Upper lobe of left lung (tissue), 6 donors: ENCODE measurements around the gene TCTN3. TPM values are rescaled to one million over a fixed set of nuclear protein-coding genes. Genes with fewer than 3 reads are reported as not detected.
A peak's percentile ranks its signal among the peaks of the same experiment; 100 is the strongest.

Source experiments
- ATAC-seq, 2 donors: fragments of 200-7000 bp; cut with Tn5 transposase; one replicate each; pipeline ENCODE4 v1.9.1; 2022; ENCODE audit warnings: mild to moderate bottlenecking in 2 of 2, moderate library complexity in 2 of 2; ENCODE audit not compliant: low FRiP score in 2 of 2
- DNase-seq, 2 donors: peaks; one replicate each; pipeline ENCODE4 v3.0.0-alpha.2; 2019 to 2020
- H3K27ac ChIP-seq, 4 donors: fragments of 200-600 bp; sonication (generic); one replicate each; pipeline ENCODE4 v1.5.1; 2016 to 2019
- H3K27me3 ChIP-seq, 4 donors: fragments of 200-600 bp; sonication (generic); one replicate each; pipeline ENCODE4 v1.5.1; 2017 to 2019
- H3K36me3 ChIP-seq, 4 donors: fragments of 200-600 bp; sonication (generic); one replicate each; pipeline ENCODE4 v1.5.1; 2016 to 2019
- H3K4me1 ChIP-seq, 4 donors: fragments of 200-600 bp; sonication (generic); one replicate each; pipeline ENCODE4 v1.5.1; 2018 to 2019
- H3K4me3 ChIP-seq, 4 donors: fragments of 200-600 bp; sonication (generic); one replicate each; pipeline ENCODE4 v1.5.1; 2017 to 2019; ENCODE audit warnings: mild to moderate bottlenecking in 2 of 4, moderate library complexity in 1 of 4
- H3K9me3 ChIP-seq, 4 donors: fragments of 200-600 bp; sonication (generic); one replicate each; pipeline ENCODE4 v1.5.1; 2018 to 2019
- CTCF ChIP-seq, 6 experiments: fragments of 450-650 bp in 4 of 6; fragments of 200-600 bp in 2 of 6; sonication (generic) in 2 of 6; IDR thresholded peaks; one replicate each; pipeline ENCODE4 v1.5.1; 2016 to 2019; ENCODE audit warnings: antibody characterized with exemption in 6 of 6
- EP300 ChIP-seq, 4 donors: sonication (generic); formaldehyde crosslinking; IDR thresholded peaks; one replicate each; pipeline ENCODE4 v1.5.1; 2017; ENCODE audit warnings: antibody characterized with exemption in 4 of 4, control low read depth in 2 of 4
- POLR2A ChIP-seq, 4 donors: fragments of 450-650 bp; IDR thresholded peaks; one replicate each; pipeline ENCODE4 v1.5.1; 2016 to 2017; ENCODE audit warnings: antibody characterized with exemption in 4 of 4, mild to moderate bottlenecking in 2 of 4
- POLR2AphosphoS5 ChIP-seq, 2 donors: sonication (generic); formaldehyde crosslinking; IDR thresholded peaks; one replicate each; pipeline ENCODE4 v1.5.1; 2017; ENCODE audit warnings: antibody characterized with exemption in 2 of 2
- WGBS, 2 donors: methylation state at CpG; one replicate each; pipeline ENCODE4 v1.1.5; 2017 to 2018; 5-methylcytosine and 5-hydroxymethylcytosine counted together
- total RNA-seq, 6 donors: library from RNA; depleted of rRNA in 4 of 6; stranded (reverse); fragments of >200 nt in 4 of 6; gene quantifications; one replicate each; pipeline versions ENCODE4 v1.1.0 to v1.2.1, GENCODE V29; 2016 to 2021
- donor health status: DM: no; HTN: no; CAD: no; lungs with moderate emphysema.
- donor health status: DM: no; HTN: yes; CAD: no; lungs with severe emphysema.

The TCTN3 gene
- total RNA-seq, 6 donors from 2014 or later: 12.6 to 27.6 (median 25.5) TPM

DNA sequence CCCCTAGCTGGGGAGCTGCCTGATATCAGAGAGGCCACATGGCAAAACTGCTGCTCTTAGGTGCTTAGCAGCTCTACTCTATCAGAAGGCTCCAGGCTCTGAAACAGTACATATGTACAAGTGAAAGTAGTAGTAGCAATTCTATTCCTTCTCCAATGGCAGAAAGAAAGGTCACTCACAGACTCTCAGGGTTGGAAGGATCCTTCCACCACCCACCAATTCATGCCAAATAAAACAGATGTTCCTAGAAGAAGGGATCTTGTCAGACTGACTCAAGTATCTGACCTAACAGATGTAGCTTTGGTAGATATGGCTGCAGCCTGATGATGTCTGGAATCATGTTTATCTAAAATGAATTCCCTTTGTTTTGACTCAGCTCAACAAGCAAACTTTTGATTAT lies 29.2 kb downstream of the TCTN3 start:
- DNase-seq (no peak), ATAC-seq (no peak)
- TF ChIP-seq CTCF (IDR thresholded peaks at IDR 0.05): no peak
- TF ChIP-seq POLR2A (IDR thresholded peaks at IDR 0.05): no peak
- no peak for TF ChIP-seq POLR2AphosphoS5 (IDR thresholded peaks at IDR 0.05)
- no peaks in the 10 kb centered on the region for H3K27me3 ChIP-seq
- H3K4me3 ChIP-seq: no peak overlapping the region
- peaks cover 0 to 25% (median 2%) of the 10 kb centered on the region in 4 donors for H3K36me3 ChIP-seq
- no peaks in the 10 kb centered on the region for H3K9me3 ChIP-seq
- H3K4me1 ChIP-seq: no peaks in the 10 kb centered on the region
- no peak overlapping the region for H3K27ac ChIP-seq

DNA sequence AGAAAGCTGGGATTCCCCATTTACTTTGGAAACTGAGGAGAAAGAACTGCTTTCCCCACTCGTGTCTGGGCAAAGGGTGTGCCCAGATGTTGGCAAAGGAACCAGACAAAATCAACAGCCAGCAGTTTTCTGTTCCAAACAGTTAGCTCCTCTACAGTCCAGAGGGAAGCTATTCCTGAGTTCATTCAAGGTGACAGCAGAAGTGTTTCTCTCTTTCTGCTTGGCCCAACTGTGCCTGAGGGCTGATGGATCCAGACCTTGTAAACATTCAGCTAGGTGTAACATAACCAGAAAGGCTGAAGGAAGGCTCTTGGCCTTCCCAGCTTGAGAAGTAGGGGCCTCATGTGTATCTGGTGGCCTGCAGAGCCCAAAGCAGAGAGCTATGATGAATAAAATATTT lies 30.2 kb downstream of the TCTN3 start:
- H3K27ac ChIP-seq: no peak overlapping the region
- DNase-seq: no peak
- H3K36me3 ChIP-seq: peaks cover 0 to 24% (median 2%) of the 10 kb centered on the region in 4 donors
- H3K27me3 ChIP-seq: no peaks in the 10 kb centered on the region
- H3K9me3 ChIP-seq: no peaks in the 10 kb centered on the region
- no peak overlapping the region for H3K4me3 ChIP-seq
- WGBS, 2 donors: 23 to 36% methylated on average over 1 of the region's 1 CpG
- TF ChIP-seq POLR2A (IDR thresholded peaks at IDR 0.05): no peak
- TF ChIP-seq POLR2AphosphoS5 (IDR thresholded peaks at IDR 0.05): no peak
- no peak for TF ChIP-seq CTCF (IDR thresholded peaks at IDR 0.05)
- no peak for TF ChIP-seq EP300 (IDR thresholded peaks at IDR 0.05)
- no peak for ATAC-seq
- H3K4me1 ChIP-seq: no peaks in the 10 kb centered on the region

DNA sequence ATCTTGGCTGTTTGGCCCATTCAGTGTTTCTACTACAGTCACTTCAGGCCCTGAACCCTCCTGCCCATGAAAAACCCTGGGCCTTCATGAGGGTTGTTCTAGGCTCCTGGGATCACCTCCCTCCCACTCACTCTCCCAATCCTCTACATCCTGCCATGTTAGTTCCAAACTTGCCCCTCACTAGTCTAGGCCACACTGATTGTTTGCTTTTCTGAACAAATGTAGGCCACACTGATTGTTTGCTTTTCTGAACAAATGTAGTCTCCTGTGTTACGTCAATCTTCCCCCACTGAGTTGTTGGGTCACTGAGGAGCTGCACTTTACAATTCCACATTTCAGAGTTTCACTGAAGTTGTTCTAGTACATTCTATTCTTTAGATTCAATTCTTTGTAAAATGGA lies 31.9 kb downstream of the TCTN3 start:
- Histone ChIP-seq H3K4me3 (no peak overlapping the region), H3K27me3 (no peaks in the 10 kb centered on the region), H3K4me1 (peaks cover 0 to 6% (median 2%) of the 10 kb centered on the region in 4 donors), H3K36me3 (peaks cover 0 to 13% (median 2%) of the 10 kb centered on the region in 4 donors), H3K27ac (no peak overlapping the region), H3K9me3 (no peaks in the 10 kb centered on the region)
- ATAC-seq (no peak), DNase-seq (no peak)
- 70 to 81% methylated on average over 1 of the region's 1 CpG for WGBS, 2 donors
- TF ChIP-seq POLR2AphosphoS5 (IDR thresholded peaks at IDR 0.05) (no peak), CTCF (IDR thresholded peaks at IDR 0.05) (no peak), EP300 (IDR thresholded peaks at IDR 0.05) (no peak), POLR2A (IDR thresholded peaks at IDR 0.05) (no peak)

- Histone ChIP-seq H3K4me1 (peaks cover 0 to 17% (median 6%) of the 10 kb centered on the region in 4 donors), H3K9me3 (no peaks in the 10 kb centered on the region), H3K36me3 (peaks cover 0 to 13% (median 2%) of the 10 kb centered on the region in 4 donors), H3K27ac (no peak overlapping the region), H3K4me3 (no peak overlapping the region), H3K27me3 (no peaks in the 10 kb centered on the region)
- TF ChIP-seq EP300 (IDR thresholded peaks at IDR 0.05) (no peak), POLR2AphosphoS5 (IDR thresholded peaks at IDR 0.05) (no peak), CTCF (IDR thresholded peaks at IDR 0.05) (no peak), POLR2A (IDR thresholded peaks at IDR 0.05) (no peak)
- DNase-seq: no peak
- no peak for ATAC-seq
Observed at GRCh38 chr10:95660283-95660682, 33.4 kb downstream of the TCTN3 start.

DNA sequence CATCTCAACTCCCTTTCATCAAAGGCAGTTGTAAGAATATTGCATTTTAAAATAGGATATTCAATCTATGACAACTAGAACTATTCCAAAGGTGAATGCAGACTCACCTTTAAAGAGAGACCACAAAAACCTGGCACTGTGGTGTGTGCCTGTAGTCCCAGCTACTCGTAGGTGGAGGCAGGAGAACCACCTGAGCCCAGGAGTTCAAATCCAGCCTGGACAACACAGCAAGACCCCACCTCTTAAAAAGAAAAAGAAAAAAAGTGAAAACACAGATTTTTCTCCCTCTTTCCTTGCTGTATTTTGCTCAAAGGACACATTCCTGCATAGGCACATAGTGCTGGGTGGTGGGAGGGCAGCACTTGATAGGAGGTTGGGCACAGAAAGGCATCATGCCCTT lies 36.5 kb downstream of the TCTN3 start:
- Histone ChIP-seq H3K9me3 (no peaks in the 10 kb centered on the region), H3K36me3 (peaks cover 0 to 4% (median 1%) of the 10 kb centered on the region in 4 donors), H3K27me3 (no peaks in the 10 kb centered on the region), H3K27ac (no peak overlapping the region), H3K4me1 (peaks cover 0 to 20% (median 6%) of the 10 kb centered on the region in 4 donors), H3K4me3 (peak overlapping the region in 3 of 4 donors; percentile 67 to 79 (median 72))
- 65 to 92% methylated on average over 1 of the region's 1 CpG for WGBS, 2 donors
- DNase-seq: no peak
- no peak for TF ChIP-seq POLR2A (IDR thresholded peaks at IDR 0.05)
- TF ChIP-seq EP300 (IDR thresholded peaks at IDR 0.05): no peak
- TF ChIP-seq CTCF (IDR thresholded peaks at IDR 0.05): no peak
- no peak for TF ChIP-seq POLR2AphosphoS5 (IDR thresholded peaks at IDR 0.05)
- ATAC-seq: no peak
